IPS-18c (cell line): ENCODE measurements around the gene ATP2B2.

Experiments
- H3K4me3 ChIP-seq: 2 replicates; pipeline ENCODE4 v1.7.0; 2013; ENCODE audit warnings: low read depth, mild to moderate bottlenecking, low read length, moderate library complexity; ENCODE audit not compliant: insufficient read depth
- H3K9me3 ChIP-seq: one replicate; pipeline ENCODE4 v1.6.1; 2013; ENCODE audit warnings: mild to moderate bottlenecking, low read length, moderate library complexity; ENCODE audit not compliant: control insufficient read depth, insufficient read depth

The ATP2B2 gene

GRCh38 chr3:10517627-10518026 is 12.2 kb upstream of the ATP2B2 start:
- Histone ChIP-seq H3K9me3 (no peaks in the 10 kb centered on the region), H3K4me3 (no peak overlapping the region)

- Histone ChIP-seq H3K9me3 (no peaks in the 10 kb centered on the region), H3K4me3 (no peak overlapping the region)
These were observed 11.4 kb upstream of the ATP2B2 start for GRCh38 chr3:10516544-10517452.

DNA sequence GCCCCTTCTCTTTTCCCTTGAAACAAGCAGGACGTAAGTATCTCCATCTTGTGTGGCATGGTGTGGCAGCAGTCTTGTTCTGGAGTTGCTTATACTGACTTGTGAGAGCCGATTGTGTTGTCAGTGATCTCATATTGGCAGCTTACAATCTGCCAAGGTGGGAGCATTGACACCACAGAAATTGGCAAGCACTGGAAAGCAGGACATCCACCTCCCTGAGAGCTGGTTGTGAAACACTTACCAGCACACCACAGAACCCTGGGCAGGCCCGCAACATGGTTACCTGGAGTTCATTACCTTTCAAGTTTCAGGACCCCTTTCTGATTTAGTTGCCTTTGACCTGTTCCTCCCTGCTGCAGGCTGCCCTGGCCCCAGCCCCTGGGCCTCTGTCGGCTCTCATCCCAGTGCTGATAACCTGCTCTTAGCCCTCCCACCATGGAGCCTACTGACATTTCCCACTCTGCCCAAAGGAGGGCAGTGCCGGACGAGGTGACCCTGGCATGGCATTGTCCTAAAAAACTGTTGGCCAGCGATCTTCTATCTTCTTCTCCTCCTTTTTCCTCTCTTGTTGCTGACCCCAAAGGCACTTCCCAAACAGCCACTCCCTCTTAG is 10.6 kb upstream of the ATP2B2 start:
- no peaks in the 10 kb centered on the region for H3K9me3 ChIP-seq
- no peak overlapping the region for H3K4me3 ChIP-seq

GRCh38 chr3:10515396-10515795 is 10.0 kb upstream of the ATP2B2 start:
- no peak overlapping the region for H3K4me3 ChIP-seq
- H3K9me3 ChIP-seq = no peaks in the 10 kb centered on the region

- Histone ChIP-seq H3K9me3 (no peaks in the 10 kb centered on the region), H3K4me3 (no peak overlapping the region)
These were observed 9.2 kb upstream of the ATP2B2 start for GRCh38 chr3:10514407-10515069.

DNA sequence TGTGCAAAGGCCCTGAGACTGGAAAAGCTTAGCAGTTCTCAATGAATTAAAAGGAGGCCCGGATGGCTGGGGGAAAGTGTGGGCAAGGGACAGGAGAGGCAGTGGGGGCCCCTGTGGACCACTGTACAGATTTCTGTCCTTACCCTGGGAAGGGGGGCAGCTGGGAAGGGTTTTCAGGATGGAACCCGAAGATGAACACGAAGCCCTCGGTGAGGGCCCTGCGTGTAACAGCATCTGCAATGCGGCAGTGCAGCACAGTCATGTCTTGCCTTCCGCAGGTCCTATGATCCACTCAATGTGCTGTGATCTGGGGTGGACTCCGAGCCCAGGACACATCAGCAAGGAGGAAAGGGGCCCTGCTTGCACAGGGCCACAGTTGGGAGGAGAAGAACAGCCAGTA is 7.9 kb upstream of the ATP2B2 start:
- Histone ChIP-seq H3K9me3 (no peaks in the 10 kb centered on the region), H3K4me3 (no peak overlapping the region)

GRCh38 chr3:10512687-10513086 is 7.3 kb upstream of the ATP2B2 start:
- Histone ChIP-seq H3K9me3 (no peaks in the 10 kb centered on the region), H3K4me3 (no peak overlapping the region)

GRCh38 chr3:10511809-10512494 is 6.6 kb upstream of the ATP2B2 start:
- Histone ChIP-seq H3K4me3 (no peak overlapping the region), H3K9me3 (no peaks in the 10 kb centered on the region)

- H3K4me3 ChIP-seq = no peak overlapping the region
- H3K9me3 ChIP-seq = no peaks in the 10 kb centered on the region
These were observed 5.5 kb upstream of the ATP2B2 start for GRCh38 chr3:10510743-10511432.

GRCh38 chr3:10510086-10510742 is 4.8 kb upstream of the ATP2B2 start:
- no peaks in the 10 kb centered on the region for H3K9me3 ChIP-seq
- no peak overlapping the region for H3K4me3 ChIP-seq

GRCh38 chr3:10509325-10509724 is 3.9 kb upstream of the ATP2B2 start:
- H3K9me3 ChIP-seq = no peaks in the 10 kb centered on the region
- no peak overlapping the region for H3K4me3 ChIP-seq

DNA sequence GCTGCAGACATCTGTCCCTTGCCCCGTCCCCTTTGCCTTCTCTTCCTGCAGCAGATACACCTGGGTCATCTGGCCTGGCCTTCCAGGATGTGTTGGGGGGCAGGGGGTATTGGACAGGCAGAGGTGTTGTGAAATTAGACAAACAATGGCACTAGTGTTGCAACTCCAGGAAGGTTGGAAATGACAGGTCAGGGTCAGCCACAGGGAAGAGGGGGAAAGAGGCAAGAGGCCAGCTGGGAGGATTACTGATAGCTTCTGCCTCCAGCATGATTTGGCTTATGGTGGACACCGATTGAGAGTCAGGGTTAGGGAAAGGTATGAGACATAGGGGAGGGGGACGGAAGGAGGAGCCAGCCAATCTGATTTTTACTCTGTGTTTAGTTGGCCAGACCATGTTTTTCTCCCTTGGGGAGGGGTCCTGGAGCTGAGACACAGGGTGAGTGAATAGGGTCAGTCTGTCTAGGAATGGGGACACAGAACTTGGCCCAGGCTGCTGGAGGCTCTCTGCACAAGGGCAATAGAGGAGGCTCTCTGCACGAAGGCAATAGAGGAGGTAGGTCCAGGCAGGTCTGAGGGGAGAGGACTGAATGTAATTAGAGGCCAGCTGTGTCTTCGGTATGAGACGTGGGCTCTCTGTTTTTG is 3.4 kb upstream of the ATP2B2 start:
- H3K4me3 ChIP-seq = no peak overlapping the region
- H3K9me3 ChIP-seq = no peaks in the 10 kb centered on the region

GRCh38 chr3:10508235-10508618 is 2.8 kb upstream of the ATP2B2 start:
- H3K9me3 ChIP-seq = no peaks in the 10 kb centered on the region
- H3K4me3 ChIP-seq = no peak overlapping the region

DNA sequence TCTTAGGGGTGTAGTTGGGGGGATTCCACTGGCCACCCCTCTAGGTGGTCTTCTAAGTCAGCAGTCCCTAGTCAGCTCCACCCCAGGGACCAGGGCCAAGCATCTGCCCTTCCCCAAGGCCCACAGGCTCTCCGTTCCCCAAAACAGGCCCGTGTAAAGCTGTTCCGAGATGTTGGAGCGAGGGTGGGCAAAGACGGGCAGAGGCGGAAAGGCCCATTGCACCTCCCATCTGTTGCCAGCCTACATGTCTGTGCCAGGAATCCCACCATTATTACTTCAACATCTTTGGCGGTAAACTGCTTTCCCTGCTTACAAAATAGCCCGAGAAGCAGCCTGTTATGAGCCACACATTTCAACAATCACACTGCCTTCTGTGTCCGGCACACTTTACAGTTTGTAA is 1.9 kb upstream of the ATP2B2 start:
- no peaks in the 10 kb centered on the region for H3K9me3 ChIP-seq
- no peak overlapping the region for H3K4me3 ChIP-seq

DNA sequence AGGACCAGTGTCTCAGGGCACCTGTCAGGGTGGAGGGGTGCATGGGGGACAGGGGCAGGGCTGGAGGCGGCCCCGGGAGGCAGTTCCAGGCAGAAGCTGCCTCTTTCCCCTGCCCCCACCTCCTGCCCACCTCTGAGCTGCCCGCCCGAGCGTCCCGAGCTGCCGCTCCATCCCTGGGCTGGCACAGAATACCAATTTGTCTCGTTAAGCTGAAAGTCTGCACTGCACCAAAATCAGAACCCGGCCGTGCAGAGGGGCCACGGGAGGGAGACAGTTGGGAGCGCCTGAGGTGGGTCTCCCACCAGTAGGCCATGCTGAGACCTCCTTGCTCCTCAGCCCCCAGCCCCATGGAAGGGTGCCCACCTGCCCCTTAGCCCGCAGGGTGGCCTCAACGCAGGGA is 1.3 kb upstream of the ATP2B2 start:
- H3K4me3 ChIP-seq = no peak overlapping the region
- no peaks in the 10 kb centered on the region for H3K9me3 ChIP-seq
